DOHH2 (cell line): Measurements from ENCODE around the gene RPH3AL.

Source experiments
- CTCF ChIP-seq: fragments of 200-600 bp; sonication (generic); IDR thresholded peaks from one replicate; pipeline ENCODE4 v1.5.1; 2014; ENCODE audit warnings: antibody characterized with exemption, mild to moderate bottlenecking, low read depth, low read length; ENCODE audit not compliant: poor library complexity, severe bottlenecking
- EZH2phosphoT487 ChIP-seq: fragments of 200-600 bp; sonication (generic); IDR thresholded peaks from 2 replicates; pipeline ENCODE4 v1.6.1; 2017; ENCODE audit warnings: borderline replicate concordance, mild to moderate bottlenecking, antibody characterized with exemption, low read length, moderate library complexity, mixed read lengths

GRCh38 chr17:177762-178161, 174.8 kb downstream of the RPH3AL start:
- TF ChIP-seq CTCF: no peak
- TF ChIP-seq EZH2phosphoT487: no peak
